Spleen (tissue), 11 donors: Measurements from ENCODE around the gene FAM20C. TPM values are rescaled to one million over a fixed set of nuclear protein-coding genes. Genes with fewer than 3 reads are reported as not detected.

Experiments
- DNase-seq: peaks from one replicate; pipeline ENCODE4 v3.0.0-alpha.2; 2020
- H3K27ac ChIP-seq, 8 donors: fragments of 200-600 bp; sonication (generic) in 7 of 8; 1 replicate in 4 of 8; 2 replicates in 4 of 8; pipeline versions ENCODE4 v1.5.0 to v1.8.0; 2016 to 2021; ENCODE audit warnings: inconsistent platforms in 4 of 8, mild to moderate bottlenecking in 4 of 8, moderate library complexity in 1 of 8
- H3K27me3 ChIP-seq, 7 donors: fragments of 200-600 bp; sonication (generic) in 6 of 7; replicated peaks in 1 of 7; 1 replicate in 4 of 7; 2 replicates in 3 of 7; pipeline versions ENCODE4 v1.5.0 to v1.8.0; 2016 to 2021; ENCODE audit warnings: inconsistent platforms in 3 of 7, mild to moderate bottlenecking in 1 of 7
- H3K36me3 ChIP-seq, 6 donors: fragments of 200-600 bp; sonication (generic) in 5 of 6; 1 replicate in 4 of 6; 2 replicates in 2 of 6; pipeline versions ENCODE4 v1.5.0 to v1.8.0; 2016 to 2021; ENCODE audit warnings: inconsistent platforms in 2 of 6
- H3K4me1 ChIP-seq, 6 donors: fragments of 200-600 bp; sonication (generic) in 5 of 6; 1 replicate in 3 of 6; 2 replicates in 3 of 6; pipeline versions ENCODE4 v1.5.0 to v1.8.0; 2016 to 2021; ENCODE audit warnings: inconsistent platforms in 3 of 6
- H3K4me3 ChIP-seq, 8 donors: fragments of 200-600 bp; sonication (generic) in 7 of 8; 1 replicate in 4 of 8; 2 replicates in 4 of 8; pipeline versions ENCODE4 v1.5.0 to v1.8.0; 2016 to 2021; ENCODE audit warnings: inconsistent platforms in 4 of 8, mild to moderate bottlenecking in 4 of 8, moderate library complexity in 2 of 8
- H3K9me3 ChIP-seq, 8 donors: fragments of 200-600 bp; sonication (generic) in 7 of 8; 1 replicate in 4 of 8; 2 replicates in 4 of 8; pipeline versions ENCODE4 v1.5.0 to v1.8.0; 2016 to 2021; ENCODE audit warnings: inconsistent platforms in 4 of 8
- POLR2A ChIP-seq, 3 donors: fragments of 450-650 bp; IDR thresholded peaks; one replicate each; pipeline ENCODE4 v1.5.1; 2017; ENCODE audit warnings: antibody characterized with exemption in 3 of 3, mild to moderate bottlenecking in 1 of 3
- POLR2AphosphoS5 ChIP-seq, 3 donors: sonication (generic); formaldehyde crosslinking; IDR thresholded peaks; one replicate each; pipeline ENCODE4 v1.5.1; 2017; ENCODE audit warnings: antibody characterized with exemption in 3 of 3
- WGBS, 5 donors: extraction: QIAGEN DNeasy Blood & Tissue Kit in 3 of 5; methylation state at CpG; one replicate each; pipeline versions ENCODE4 v1.1.5 to v1.1.7; 2013 to 2018; 5-methylcytosine and 5-hydroxymethylcytosine counted together
- intact Hi-C: fragments of 100-400 bp; cut with DNase I; formaldehyde crosslinking; loops from one replicate; pipeline ENCODE4 v1.15.0; 2023; ENCODE audit warnings: low total_unique reads
- polyA plus RNA-seq, 3 donors: library from polyadenylated mRNA; stranded (reverse); fragments of 200-250 nt; gene quantifications; one replicate each; pipeline ENCODE4 v1.2.1, GENCODE V29; 2013
- total RNA-seq, 7 donors: library from RNA; depleted of rRNA in 3 of 7; stranded (reverse); fragments of >200 nt in 3 of 7; fragmentation: NEBNext Ultra II Directional in 4 of 7; extraction: Animal tissue kit (Norgen Biotek cat#: 25700) in 4 of 7; gene quantifications; one replicate each; pipeline versions ENCODE4 v1.1.0 to v1.2.1, GENCODE V29; 2016 to 2021
- TF ChIP-seq, protein P1 (sequence below), 11 experiments: fragments of 200-600 bp in 7 of 11; fragments of 450-650 bp in 4 of 11; sonication (generic) in 4 of 11; IDR thresholded peaks in 8 of 11; conservative IDR thresholded peaks in 3 of 11; 1 replicate in 7 of 11; 2 replicates in 4 of 11; pipeline versions ENCODE4 v1.4.0 to v1.8.0; 2016 to 2021; ENCODE audit warnings: antibody characterized with exemption in 11 of 11, inconsistent platforms in 4 of 11, mild to moderate bottlenecking in 1 of 11
- donor health status: healthy with polysubstance abuse.
- donor health status: DM: no; HTN: no; CAD: no; lungs with moderate emphysema.
- donor health status: DM: no; HTN: no; CAD: no.
- donor health status: Bipolar disorder and iron deficiency.
- donor health status: healthy.
- donor health status: DM: no; HTN: no; CAD: no.
- donor health status: DM: yes; HTN: yes; CAD: no.

The FAM20C gene
- total and polyA plus RNA-seq, 10 donors = 6.9 to 27.3 (median 14.6) TPM

DNA sequence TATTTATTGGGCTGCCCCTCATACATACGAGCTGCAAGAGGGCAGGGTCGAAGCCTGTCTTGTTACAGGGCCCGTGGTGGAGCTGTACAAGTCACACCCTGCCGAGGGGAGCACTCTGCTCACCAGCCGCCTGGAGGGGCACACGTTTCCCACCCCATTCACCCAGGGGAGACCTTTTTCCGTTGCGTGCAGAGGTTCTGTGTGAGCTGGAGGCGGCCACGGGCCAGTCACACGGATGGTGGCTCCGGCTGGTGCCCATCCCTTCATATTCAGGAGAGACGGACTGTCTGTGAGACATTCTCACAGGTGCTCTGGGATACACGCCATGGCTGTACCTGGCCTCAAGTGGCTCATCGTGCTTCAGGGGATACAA, 47.9 kb upstream of the FAM20C start:
- intact Hi-C loops = no loop called here

DNA sequence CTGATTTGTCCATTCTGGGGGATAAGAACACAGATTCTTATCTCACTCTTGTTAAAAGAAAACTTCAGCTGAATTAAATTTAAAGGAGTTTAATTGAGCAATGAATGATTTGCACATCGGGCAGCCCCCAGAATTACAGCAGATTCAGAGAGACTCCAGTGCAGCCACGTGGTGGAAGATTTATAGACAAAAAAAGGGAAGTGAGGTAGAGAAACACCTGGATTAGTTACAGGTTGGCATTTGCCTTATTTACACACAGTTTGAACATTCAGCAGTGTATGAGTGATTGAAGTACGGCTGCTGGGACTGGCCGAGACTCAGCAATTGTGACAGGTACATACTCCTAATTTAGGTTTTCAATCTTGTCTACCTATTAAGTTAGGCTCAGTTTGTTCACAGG, 46.5 kb upstream of the FAM20C start:
- Histone ChIP-seq H3K27ac (no peak overlapping the region), H3K36me3 (peaks cover 0 to 11% (median 0%) of the 10 kb centered on the region in 6 donors), H3K9me3 (no peaks in the 10 kb centered on the region), H3K4me1 (peaks cover 6 to 37% (median 17%) of the 10 kb centered on the region in 6 donors), H3K27me3 (peaks cover 0 to 6% (median 0%) of the 10 kb centered on the region in 7 donors), H3K4me3 (no peak overlapping the region)
- WGBS, 5 donors = 49 to 57% (median 56%) methylated on average over 4 of the region's 4 CpGs
- intact Hi-C loops = no loop called here
- TF ChIP-seq, protein P1, sequence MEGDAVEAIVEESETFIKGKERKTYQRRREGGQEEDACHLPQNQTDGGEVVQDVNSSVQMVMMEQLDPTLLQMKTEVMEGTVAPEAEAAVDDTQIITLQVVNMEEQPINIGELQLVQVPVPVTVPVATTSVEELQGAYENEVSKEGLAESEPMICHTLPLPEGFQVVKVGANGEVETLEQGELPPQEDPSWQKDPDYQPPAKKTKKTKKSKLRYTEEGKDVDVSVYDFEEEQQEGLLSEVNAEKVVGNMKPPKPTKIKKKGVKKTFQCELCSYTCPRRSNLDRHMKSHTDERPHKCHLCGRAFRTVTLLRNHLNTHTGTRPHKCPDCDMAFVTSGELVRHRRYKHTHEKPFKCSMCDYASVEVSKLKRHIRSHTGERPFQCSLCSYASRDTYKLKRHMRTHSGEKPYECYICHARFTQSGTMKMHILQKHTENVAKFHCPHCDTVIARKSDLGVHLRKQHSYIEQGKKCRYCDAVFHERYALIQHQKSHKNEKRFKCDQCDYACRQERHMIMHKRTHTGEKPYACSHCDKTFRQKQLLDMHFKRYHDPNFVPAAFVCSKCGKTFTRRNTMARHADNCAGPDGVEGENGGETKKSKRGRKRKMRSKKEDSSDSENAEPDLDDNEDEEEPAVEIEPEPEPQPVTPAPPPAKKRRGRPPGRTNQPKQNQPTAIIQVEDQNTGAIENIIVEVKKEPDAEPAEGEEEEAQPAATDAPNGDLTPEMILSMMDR (IDR thresholded peaks at IDR 0.05 in 8 of 11, conservative IDR thresholded peaks at IDR 0.05 in 3 of 11) = no peak
- no peak for TF ChIP-seq POLR2A (IDR thresholded peaks at IDR 0.05)
- TF ChIP-seq POLR2AphosphoS5 (IDR thresholded peaks at IDR 0.05) = no peak
- DNase-seq = no peak

More for the DNA sequence above, 47.9 kb upstream of the FAM20C start:
- TF ChIP-seq POLR2A (IDR thresholded peaks at IDR 0.05) (no peak), POLR2AphosphoS5 (IDR thresholded peaks at IDR 0.05) (no peak)
- TF ChIP-seq, protein P1 (IDR thresholded peaks at IDR 0.05 in 8 of 11, conservative IDR thresholded peaks at IDR 0.05 in 3 of 11) = no peak
- WGBS, 5 donors = 90 to 95% (median 91%) methylated on average over 15 of the region's 15 CpGs
- Histone ChIP-seq H3K9me3 (no peaks in the 10 kb centered on the region), H3K27me3 (peaks cover 0 to 18% (median 0%) of the 10 kb centered on the region in 7 donors), H3K36me3 (peaks cover 0 to 11% (median 0%) of the 10 kb centered on the region in 6 donors), H3K27ac (peak overlapping the region in 5 of 8 donors; percentile 29 to 68 (median 59)), H3K4me1 (peaks cover 0 to 24% (median 5%) of the 10 kb centered on the region in 6 donors), H3K4me3 (no peak overlapping the region)
- no peak for DNase-seq

DNA sequence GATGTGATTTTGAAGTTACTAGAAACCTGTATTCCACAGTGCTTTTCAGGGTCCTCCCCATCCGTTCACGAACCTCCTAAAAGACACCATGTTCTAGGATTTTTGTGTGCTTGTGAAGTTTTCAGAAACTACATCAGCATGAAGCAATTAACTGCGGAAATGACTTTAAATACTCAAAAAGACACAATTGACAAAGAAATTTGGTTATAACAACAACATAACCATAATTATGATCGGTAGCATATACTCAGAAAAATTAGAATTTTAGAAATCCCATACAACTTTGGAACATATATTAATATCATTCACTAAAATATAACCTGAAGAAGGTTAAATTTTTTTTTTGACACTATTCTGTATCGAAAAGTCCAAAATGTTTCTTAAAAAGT, 43.8 kb upstream of the FAM20C start:
- Histone ChIP-seq H3K36me3 (peaks cover 0 to 11% (median 0%) of the 10 kb centered on the region in 6 donors), H3K4me1 (peaks cover 6 to 42% (median 18%) of the 10 kb centered on the region in 6 donors), H3K9me3 (no peaks in the 10 kb centered on the region), H3K27me3 (no peaks in the 10 kb centered on the region), H3K4me3 (peak overlapping the region; percentile 20 to 77 (median 48)), H3K27ac (peak overlapping the region; percentile 94 to 98 (median 97))
- no peak for DNase-seq
- intact Hi-C loops = no loop called here
- WGBS, 5 donors = 56 to 77% (median 73%) methylated on average over 5 of the region's 5 CpGs
- TF ChIP-seq POLR2AphosphoS5 (IDR thresholded peaks at IDR 0.05) = no peak
- no peak for TF ChIP-seq POLR2A (IDR thresholded peaks at IDR 0.05)
- TF ChIP-seq, protein P1 (IDR thresholded peaks at IDR 0.05 in 8 of 11, conservative IDR thresholded peaks at IDR 0.05 in 3 of 11) = no peak

DNA sequence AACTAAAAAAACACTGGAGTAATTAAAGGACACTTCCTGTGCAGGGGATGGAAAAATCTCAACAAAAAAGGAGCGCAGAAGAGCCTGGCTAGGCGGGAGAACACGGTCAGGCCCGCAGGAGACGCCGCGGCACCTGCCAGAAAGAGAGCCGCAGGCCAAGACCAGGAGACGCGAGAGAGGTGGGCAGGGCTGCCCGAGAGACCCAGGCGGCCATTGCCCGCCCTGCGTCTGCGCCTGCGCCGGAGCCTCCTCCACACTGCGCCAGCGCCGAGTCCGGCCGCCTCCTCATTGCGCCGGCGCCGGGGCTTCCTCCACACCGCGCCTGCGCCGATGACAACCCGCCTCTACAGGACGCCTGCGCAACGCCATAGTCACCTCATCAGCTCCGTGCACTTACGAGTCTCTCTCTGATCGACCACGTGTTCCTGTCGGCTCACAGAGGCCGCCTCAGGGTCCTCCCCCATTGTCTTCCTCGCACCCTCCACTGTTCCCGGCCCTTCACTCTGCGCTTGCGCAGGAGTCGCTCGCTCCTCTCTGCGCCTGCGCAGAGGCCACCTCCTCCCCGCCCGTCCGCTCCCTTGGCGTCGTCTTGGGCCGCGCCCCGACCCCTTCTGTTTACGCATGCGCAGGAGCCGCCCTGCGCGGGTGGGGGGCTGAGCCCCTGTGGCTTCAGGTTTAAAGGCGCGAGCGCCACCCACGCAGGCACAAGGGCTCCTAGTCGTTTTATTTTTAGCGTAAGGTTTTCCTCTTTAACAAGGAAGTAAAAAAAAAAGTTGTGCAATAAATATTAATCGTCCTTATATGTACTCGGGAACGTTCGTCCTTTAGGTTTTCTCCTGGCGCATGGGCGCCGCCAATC, 43.2 kb upstream of the FAM20C start:
- peak; percentile 99 for DNase-seq
- peaks cover 6 to 36% (median 18%) of the 10 kb centered on the region in 6 donors for H3K4me1 ChIP-seq
- intact Hi-C loops = no loop called here
- TF ChIP-seq POLR2AphosphoS5 (IDR thresholded peaks at IDR 0.05) (peak; percentile 96 to 98 (median 98)), POLR2A (IDR thresholded peaks at IDR 0.05) (peak; percentile 46 to 93 (median 73))
- TF ChIP-seq, protein P1 (IDR thresholded peaks at IDR 0.05 in 8 of 11, conservative IDR thresholded peaks at IDR 0.05 in 3 of 11) = peak in 3 of 11 experiments; percentile 30 to 43 (median 36)
- H3K36me3 ChIP-seq = peaks cover 0 to 11% (median 0%) of the 10 kb centered on the region in 6 donors
- H3K27me3 ChIP-seq = no peaks in the 10 kb centered on the region
- H3K9me3 ChIP-seq = no peaks in the 10 kb centered on the region
- peak overlapping the region; percentile 20 to 77 (median 48) for H3K4me3 ChIP-seq
- peak overlapping the region; percentile 94 to 98 (median 97) for H3K27ac ChIP-seq
- WGBS, 5 donors = 0 to 1% (median 1%) methylated on average over 65 to 74 of the region's 74 CpGs
